NCI-H1092 treated with DMSO at 0.1 percent for 48 hours (cell line): Measurements from ENCODE around the gene RAB11B.
"Not testable (repeated sequence)": the region's sequence is repeated elsewhere in the genome, so short reads cannot be mapped to it uniquely, and the experiment has no call there.

Source experiments
- DNase-seq: peaks from one replicate; lab custom pipeline; 2025; lab: John Stamatoyannopoulos, UW

RAB11B gene

GRCh38 chr19:8393871-8394250 lies 3.7 kb downstream of the RAB11B start:
- DNase-seq: no peak

- DNase-seq: no peak
Observed at GRCh38 chr19:8395621-8396082, 5.5 kb downstream of the RAB11B start.

DNA sequence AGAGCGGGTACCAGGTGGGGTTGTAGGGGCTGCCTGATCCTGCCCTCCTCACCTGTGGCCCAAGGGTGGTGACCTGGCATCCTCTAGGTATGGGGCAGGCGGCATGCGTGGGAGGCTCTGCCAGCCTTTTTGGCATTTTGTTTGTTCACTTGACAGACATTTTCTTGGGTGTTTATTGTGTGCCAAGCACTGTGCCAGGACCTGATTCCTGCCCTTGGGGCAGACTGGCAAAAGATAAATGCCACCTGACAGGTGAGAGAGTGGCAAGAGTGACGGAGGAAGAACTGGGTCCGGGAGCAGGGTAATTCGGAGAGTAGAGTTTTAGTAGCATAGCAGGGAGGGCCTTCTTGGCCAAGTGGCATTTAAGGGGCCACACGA lies 6.0 kb downstream of the RAB11B start:
- DNase-seq: no peak

- no peak for DNase-seq
Observed at GRCh38 chr19:8396563-8397203, 6.5 kb downstream of the RAB11B start.

DNA sequence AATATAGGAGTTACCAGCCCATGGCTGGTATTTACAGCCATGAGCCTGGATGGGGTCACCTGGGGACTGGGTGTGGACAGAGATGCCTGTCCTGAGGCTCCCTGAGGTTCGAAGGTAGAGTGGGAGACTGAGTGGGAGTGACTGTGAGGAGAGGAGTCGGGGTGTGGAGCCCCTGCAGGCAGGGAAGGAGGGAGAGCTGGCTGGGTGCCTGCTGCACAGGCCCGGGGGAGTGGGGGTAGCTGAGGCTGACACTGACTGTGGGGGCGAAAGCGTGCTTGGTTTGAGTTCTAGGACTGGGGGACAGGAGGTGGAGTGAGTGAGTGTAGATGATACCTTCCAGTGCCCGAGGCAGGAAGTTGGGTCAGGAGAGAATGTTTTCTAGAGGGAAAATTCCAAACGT lies 7.1 kb downstream of the RAB11B start:
- no peak for DNase-seq

DNA sequence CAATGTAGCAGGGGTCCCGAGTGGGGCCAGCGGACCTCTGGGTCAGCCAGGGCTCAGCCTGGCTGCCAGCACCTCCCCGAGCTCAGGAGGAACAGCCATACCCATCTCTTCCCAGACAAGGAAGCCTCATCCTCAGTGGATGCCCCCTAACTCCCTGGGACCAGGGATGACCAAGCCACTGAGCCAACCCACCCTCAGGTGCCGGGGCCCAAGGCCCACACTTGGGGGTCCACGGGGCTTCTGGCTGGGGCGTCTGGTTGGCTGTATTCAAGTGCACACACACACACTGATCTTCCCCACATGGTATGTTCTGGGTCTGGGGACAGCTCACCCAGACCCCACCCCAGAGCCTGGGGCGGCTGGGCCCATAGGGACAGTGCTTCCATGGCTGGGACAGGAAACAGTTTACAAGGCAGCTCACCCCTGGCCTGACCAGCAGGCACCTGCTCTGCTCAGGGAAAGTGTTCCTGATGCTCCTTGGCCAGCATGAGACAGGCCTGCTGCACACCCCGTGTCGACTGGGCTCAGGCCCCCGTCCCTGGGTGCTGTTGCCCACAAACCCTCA lies 7.7 kb downstream of the RAB11B start:
- no peak for DNase-seq

DNA sequence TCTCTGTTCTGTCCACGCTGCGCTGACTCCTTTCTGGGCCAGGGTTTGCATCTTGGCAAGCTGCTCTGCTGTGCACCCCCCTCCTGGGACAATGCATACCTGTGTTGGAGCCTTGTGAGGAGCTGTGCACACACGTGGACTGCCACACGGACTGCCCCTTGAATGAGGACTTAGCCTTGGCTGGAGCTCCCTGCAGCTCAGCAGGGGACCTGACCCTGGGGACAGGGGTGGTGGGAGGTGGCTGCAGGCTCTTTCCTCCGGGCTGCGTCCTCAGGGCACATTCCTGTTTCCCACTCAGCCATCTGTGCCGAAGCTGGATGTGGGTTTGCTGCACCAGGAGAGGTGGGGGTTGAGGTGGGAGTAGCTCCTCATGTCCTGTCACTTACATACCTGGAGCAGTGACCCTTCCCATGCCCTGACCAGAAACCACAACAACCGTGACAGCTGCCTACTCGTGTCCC lies 8.2 kb downstream of the RAB11B start:
- no peak for DNase-seq

DNA sequence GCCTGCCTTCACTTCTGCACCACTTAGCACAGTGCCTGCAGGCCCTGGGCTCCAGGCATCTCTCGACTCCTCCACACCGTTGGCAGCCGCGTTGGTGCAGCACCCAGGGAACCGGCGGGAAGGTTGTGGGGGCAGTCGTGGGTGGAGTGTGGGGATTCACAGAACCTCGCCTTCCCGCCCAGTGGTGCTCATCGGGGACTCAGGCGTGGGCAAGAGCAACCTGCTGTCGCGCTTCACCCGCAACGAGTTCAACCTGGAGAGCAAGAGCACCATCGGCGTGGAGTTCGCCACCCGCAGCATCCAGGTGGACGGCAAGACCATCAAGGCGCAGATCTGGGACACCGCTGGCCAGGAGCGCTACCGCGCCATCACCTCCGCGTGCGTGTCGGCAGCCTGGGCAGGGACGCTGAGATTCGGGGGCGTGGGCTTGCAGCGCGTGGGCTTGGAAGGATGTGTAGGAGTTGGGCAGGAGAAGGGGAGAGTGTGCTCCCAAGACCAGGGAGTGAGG lies 9.6 kb downstream of the RAB11B start:
- DNase-seq: no peak

- DNase-seq: no peak
Observed at GRCh38 chr19:8401981-8402411, 11.8 kb downstream of the RAB11B start.

- DNase-seq: no peak
Observed at GRCh38 chr19:8403098-8403819, 13.1 kb downstream of the RAB11B start.

DNA sequence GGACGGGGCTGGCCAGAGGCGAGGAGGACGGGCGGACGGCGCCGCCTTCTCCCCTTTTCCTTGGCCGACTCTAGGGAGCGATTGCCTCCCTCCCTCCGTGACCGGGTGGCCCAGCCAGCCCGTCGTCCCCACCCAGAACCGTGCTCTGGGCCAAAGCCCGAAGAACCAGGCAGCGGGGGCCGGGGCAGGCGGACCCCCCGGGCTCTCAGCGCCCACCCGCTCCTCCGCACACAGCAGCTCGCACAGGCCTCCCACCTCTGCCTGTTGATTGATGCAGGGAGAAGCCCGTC lies 13.6 kb downstream of the RAB11B start:
- DNase-seq: no peak

DNA sequence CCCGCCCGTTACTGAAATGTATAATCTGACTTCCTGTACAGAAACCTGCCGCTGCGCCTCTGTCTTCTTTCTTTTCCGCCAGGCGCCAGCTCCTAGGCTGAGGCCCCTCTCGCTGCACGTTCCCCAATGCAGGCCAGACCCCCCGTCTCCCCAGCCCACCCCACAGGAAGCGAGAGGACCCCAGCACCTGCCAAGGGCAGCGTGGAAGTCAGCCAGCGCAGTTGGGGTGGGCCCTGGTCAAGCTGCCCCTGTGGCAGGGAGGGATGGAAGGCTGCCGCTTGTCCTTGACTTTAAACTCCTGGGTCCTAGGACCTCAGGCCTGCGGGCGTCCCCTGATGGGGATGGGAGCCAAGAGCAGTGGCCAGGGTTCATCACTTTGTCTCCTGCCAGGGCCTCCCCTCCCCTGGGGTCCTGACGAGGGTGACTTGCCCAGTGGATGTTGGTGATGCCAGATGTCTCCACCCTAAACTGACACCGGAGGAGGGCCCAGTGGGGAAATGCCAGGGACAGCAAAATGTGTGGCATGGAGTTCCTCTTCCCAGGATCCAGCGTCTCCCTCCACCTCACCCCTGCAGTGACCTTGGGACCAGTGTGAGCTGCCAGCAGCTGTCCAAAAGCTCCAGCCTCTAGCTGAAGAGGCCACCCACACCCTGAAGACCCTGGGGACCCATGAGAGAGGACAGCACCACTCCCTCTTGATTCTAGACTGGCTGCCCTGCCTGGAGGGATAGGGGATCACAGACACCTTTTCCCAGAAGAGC lies 14.4 kb downstream of the RAB11B start:
- no peak for DNase-seq

GRCh38 chr19:8410718-8411117 lies 20.6 kb downstream of the RAB11B start:
- DNase-seq: not testable (repeated sequence)

- peak; percentile 89 for DNase-seq
Observed at GRCh38 chr19:8412783-8413628, 22.8 kb downstream of the RAB11B start, which contains the start of gene MARCHF2. Gene MARCHF2, plus strand, starts transcription at chr19:8413305. Its CDS starts 8,536 bp downstream, at chr19:8421841.

DNA sequence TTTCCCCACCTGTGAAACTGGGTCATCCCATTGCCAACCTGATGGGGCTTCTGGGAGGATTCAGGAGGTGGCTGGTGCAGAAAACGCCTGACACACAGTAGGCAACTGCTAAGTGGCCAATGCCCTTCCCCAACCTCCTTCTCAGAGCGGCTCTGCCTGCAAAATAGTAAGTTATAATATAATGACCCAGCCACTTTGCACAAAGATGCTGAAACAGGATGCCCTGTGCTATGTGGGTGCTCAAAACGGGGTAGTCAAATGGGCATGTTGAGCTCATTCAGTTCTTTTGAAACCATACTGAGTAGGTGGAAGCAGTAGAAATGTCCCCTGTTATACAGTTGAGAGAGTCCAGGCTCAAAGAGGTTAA lies 23.5 kb downstream of the RAB11B start:
- DNase-seq: no peak

DNA sequence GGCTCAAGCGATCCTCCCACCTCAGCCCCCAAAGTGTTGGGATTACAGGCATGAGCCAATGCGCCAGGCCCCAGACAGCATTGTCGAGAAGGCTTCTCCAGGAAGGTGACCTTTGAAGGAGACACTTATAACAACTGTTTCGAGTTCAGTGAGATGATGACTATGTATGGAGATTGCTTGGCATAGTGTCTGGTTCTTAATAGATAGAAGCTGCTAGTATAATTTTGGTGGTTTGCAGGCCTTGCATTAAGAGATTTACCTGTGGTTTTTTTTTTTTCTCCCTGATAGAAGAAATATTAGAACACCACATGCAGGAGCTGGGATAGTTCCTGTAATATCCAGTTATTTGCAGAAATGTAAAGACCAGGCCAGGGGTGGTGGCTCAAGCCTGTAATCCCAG lies 26.6 kb downstream of the RAB11B start:
- DNase-seq: no peak

DNA sequence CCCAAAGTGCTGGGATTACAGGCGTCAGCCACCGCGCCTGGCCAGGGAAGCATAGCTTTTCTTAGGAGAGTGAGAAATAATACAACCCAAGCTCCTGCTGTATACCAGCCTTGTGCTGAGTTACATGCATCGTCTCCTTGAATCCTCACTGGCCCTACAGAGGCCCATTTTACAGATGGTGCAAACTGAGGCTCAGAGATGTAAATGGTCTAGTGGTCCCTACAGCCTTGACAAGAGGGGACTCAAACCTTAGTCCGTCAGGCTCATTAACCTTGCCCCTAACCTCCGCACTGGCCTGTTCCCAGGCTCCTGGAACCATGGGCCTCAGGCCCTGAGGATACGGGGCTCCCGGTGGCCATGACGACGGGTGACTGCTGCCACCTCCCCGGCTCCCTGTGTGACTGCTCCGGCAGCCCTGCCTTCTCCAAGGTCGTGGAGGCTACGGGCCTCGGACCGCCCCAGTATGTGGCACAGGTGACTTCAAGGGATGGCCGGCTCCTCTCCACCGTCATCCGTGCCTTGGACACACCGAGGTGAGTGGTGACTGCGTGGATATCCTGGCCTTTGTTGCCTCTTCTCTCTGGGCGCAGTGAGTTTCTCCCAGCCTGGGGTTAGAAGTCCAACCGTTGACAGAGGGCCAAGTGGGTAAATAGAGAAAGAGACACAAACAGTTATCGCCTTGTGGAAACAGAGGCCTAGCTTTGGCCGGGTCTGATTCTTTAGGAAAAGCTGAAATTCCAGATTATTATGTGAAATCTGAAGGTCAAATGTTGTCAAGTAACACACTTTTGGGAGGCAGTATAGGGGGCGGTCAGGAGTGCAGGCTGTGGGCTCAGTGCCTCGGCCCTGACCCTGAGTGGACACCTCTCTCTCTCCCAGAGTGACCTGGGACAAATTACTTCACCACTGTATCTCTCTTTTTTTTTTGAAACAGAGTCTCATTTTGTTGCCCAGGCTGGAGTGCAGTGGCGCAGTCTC lies 31.6 kb downstream of the RAB11B start:
- DNase-seq: no peak

- no peak for DNase-seq
Observed at GRCh38 chr19:8423817-8424223, 33.7 kb downstream of the RAB11B start.

GRCh38 chr19:8425331-8425730 lies 35.2 kb downstream of the RAB11B start:
- not testable (repeated sequence) for DNase-seq

DNA sequence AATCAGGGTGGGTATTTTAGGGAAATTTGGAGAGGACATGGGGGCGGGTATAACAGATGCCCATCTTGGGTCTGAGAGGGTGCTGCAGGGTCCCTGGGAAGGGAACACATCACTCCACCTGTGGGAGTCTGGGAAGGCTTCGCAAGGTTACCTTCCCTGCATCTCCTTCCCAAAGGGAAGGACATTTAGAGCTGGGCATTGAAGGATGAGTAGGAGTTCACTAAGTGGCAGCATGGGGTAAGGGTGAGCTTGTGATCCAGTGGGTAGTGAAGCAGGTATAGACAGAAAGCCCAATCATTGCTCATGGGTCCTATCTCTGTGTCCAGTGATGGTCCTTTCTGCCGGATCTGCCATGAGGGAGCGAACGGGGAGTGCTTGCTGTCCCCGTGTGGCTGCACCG lies 36.1 kb downstream of the RAB11B start:
- no peak for DNase-seq
